Astrocyte of the cerebellum (primary cell): Measurements from ENCODE around the gene ANO8.
A peak's percentile ranks its signal among the peaks of the same experiment; 100 is the strongest.

Source experiments
- DNase-seq: peaks from one replicate; pipeline ENCODE4 v3.0.0-alpha.2; 2011; ENCODE audit warnings: low read depth
- H3K4me3 ChIP-seq: 2 replicates; pipeline ENCODE4 v1.5.1; 2011; ENCODE audit warnings: mild to moderate bottlenecking, low read depth, low read length, moderate library complexity
- CTCF ChIP-seq: IDR thresholded peaks from 2 replicates; pipeline ENCODE4 v1.5.1; 2012; ENCODE audit warnings: low read length, low read depth, moderate library complexity, mild to moderate bottlenecking; ENCODE audit errors: missing control alignments
- in situ Hi-C: cut with HindIII; loops from 2 replicates; pipeline ENCODE4 v1.10.0; 2017; ENCODE audit warnings: low sequenced_read_pairs

The ANO8 gene

DNA sequence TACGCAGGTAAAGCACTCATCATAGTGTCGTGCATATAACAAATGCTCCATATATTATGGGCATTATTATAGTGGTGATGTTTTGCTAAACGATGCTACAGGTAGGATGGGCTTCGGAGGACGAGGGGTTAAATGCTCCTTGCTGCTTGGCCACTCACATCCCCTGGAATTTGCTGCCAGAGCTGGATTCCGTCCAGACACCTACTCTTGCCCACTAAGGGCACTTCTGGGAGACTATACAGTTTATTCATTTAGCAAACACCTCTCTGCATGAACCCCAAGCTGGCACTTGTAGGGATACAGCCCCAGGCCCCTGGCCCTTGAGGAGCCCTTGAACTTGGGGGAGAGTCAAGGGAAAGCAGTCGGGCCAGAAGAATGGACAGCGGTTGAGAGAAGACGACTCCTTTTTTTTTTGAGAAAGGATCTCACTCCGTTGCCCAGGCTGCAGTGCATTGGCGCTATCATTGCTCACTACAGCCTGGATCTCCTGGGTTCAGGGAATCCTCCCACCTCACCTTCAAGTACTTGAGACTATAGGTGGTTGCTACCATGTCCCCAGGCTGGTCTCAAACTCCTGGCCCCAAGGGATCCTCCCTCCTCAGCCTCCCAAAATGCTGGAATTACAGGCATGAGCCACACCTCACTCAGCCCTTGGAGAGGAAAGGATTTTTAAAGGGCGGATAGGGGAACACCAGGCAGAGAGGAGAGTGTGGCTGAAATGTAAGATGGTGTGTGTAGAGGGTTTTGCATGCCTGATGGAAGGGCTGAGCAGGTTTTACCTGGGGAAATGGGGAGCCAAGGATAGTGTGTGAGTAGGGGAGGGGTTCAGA is 30.1 kb downstream of the ANO8 start:
- no peak for DNase-seq
- no peak for TF ChIP-seq CTCF
- in situ Hi-C loops, result loop anchor here (25.0 kb wide), 1 partner anchor 142 kb away; no protein-coding TSS in a partner anchor
- H3K4me3 ChIP-seq, result no peak overlapping the region

- DNase-seq, result no peak
- in situ Hi-C loops, result loop anchor here (25.0 kb wide), 1 partner anchor 142 kb away; no protein-coding TSS in a partner anchor
- no peak for TF ChIP-seq CTCF
- no peak overlapping the region for H3K4me3 ChIP-seq
Observed at GRCh38 chr19:17303940-17304267, 30.8 kb downstream of the ANO8 start.

DNA sequence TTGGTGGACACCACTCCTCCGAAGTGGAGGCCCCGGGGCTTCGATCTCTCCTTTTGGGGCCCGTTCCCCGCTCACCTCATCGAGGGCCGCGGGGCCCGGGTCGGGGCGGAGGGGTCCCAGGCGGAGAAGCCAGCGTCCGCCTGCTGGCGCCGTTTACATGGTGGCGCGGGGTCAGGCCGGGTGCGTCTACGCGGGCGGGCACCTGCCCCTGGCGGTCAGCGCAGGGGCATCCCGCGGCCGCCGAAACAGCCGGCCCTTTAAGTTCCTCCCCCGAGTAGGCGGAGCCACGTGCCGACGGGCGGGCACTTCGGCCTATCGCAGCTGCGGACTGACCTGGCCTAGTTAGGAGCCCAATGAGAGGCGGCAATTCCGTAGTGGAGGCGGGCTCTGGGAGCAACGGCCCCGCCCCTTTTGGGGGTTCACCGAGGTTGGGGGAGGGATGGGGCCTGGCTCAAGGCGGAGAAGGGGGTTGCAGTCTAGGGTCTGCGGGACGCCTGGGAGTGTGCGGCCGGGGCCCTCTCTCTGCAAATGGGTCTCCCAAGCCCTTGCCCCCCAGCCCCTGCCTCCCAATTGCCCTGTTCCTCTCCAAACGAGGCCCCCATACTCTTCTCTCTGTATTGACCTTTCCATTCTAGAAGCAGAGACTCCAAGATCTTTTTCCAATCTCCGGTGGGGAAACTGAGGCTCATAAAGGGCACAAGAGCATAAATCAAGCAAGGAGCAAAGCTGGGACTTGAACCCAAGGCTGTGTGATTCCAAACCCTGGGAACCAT is 31.3 kb downstream of the ANO8 start, which contains the start of gene ABHD8:
Gene ABHD8, minus strand, starts transcription at position 259 of the 773 bp plus-strand sequence. CDS start 1,809 bp downstream, outside the sequence.
- peak; percentile 88 for DNase-seq
- in situ Hi-C loops, result loop anchor here (25.0 kb wide), 1 partner anchor 141 kb away; no protein-coding TSS in a partner anchor
- H3K4me3 ChIP-seq, result peak within 1 kb of the TSS; percentile 67
- peak; percentile 45 for TF ChIP-seq CTCF

DNA sequence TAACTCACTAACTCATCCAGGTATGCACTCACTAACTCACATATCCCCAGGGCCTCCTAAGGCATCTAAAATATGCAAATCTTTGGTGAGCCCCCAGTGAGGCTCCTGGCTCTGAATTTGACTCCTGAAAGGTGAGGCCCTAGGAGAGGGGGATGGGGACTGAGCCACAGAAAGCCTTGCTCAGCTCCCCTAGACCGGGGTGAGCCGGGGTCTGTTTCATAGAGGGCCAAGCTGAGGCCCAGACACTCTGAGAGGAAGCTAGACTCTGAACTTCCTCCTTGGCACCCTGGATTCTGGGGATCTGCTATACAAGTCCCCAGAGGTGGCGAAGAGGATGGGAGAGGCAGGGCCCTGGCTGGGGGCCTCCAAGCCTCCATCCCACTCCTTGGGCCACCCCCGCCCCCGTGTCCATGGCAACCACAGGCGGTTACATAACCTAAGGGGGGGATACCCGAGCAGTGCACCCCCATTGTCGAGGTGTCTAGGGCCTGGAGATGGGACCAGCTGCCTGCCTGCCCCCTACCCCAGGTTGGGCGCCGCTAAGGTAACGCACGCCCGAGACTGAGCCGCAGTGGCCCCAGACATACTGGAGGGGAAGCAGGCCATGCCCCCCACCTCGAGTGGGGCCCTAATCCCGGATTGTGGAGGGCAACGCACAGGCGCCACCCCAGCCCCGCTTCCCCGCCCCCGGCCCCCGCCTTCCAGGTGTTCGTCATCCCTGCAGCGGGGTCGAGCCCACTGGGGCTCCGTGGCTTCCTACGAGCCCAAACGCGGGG is 32.1 kb downstream of the ANO8 start:
- no peak for TF ChIP-seq CTCF
- no peak for DNase-seq
- in situ Hi-C loops, result loop anchor here (25.0 kb wide), 1 partner anchor 140 kb away; no protein-coding TSS in a partner anchor
- H3K4me3 ChIP-seq, result peak overlapping the region; percentile 67

DNA sequence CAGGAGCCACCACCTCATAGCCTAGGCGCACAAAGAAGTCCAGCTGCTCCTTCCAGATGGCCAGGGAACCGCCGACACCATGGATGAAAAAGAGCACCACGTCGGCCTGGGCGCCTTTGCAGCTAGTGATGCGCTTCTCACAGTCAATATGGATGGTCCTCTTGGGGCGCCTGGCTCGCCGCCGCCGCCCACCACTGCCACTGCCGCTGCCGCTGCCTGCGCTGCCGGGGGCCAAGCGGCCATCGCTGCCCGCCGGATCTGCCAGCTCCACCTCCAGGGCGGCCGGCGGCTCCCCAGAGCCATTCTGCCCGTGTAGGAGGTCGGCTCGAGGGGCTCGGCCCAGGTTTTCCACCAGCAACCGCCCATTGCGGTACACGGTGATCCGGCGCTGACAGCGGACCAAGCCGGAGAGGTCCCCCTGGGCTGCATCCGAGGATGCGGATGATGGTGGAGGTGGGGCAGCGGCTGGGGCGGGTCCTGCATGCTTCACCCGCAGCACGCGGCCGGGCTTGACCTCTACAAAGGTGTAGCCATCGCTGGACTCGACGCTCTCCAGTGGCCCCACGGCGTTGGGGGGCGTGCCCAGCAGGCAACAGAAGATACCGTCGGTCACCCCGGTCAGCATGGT is 33.5 kb downstream of the ANO8 start:
- no peak for TF ChIP-seq CTCF
- DNase-seq, result no peak
- in situ Hi-C loops, result loop anchor here (25.0 kb wide), 1 partner anchor 139 kb away; no protein-coding TSS in a partner anchor
- no peak overlapping the region for H3K4me3 ChIP-seq
